Endodermal cell (in vitro differentiated cells): ENCODE data around the gene STK39. TPM values are rescaled to one million over a fixed set of nuclear protein-coding genes. Genes with fewer than 3 reads are reported as not detected.

Experiments used
- DNase-seq: peaks from one replicate; pipeline ENCODE4 v3.0.0-alpha.2; 2017
- H3K27ac ChIP-seq: 2 replicates; pipeline ENCODE4 v1.5.1; 2013; ENCODE audit warnings: mild to moderate bottlenecking, low read depth, low read length, moderate library complexity
- H3K27me3 ChIP-seq: 2 replicates; pipeline ENCODE4 v1.6.1; 2013; ENCODE audit warnings: mild to moderate bottlenecking, low read length, moderate library complexity; ENCODE audit not compliant: insufficient read depth, control insufficient read depth, poor library complexity, severe bottlenecking
- H3K36me3 ChIP-seq: 2 replicates; pipeline ENCODE4 v1.7.0; 2013; ENCODE audit warnings: mild to moderate bottlenecking, low read length, moderate library complexity; ENCODE audit not compliant: control insufficient read depth, insufficient read depth
- H3K4me1 ChIP-seq: one replicate; pipeline ENCODE4 v1.7.0; 2013; ENCODE audit warnings: low read length; ENCODE audit not compliant: control insufficient read depth, insufficient read depth
- H3K4me3 ChIP-seq: 2 replicates; pipeline ENCODE4 v1.5.1; 2013; ENCODE audit warnings: mild to moderate bottlenecking, low read length, moderate library complexity
- H3K9ac ChIP-seq: 2 replicates; pipeline ENCODE4 v1.6.1; 2013; ENCODE audit warnings: mild to moderate bottlenecking, low read length, moderate library complexity; ENCODE audit not compliant: poor library complexity, severe bottlenecking; ENCODE audit errors: extremely low read depth
- H3K9me3 ChIP-seq: 2 replicates; pipeline ENCODE4 v1.6.1; 2013; ENCODE audit warnings: mild to moderate bottlenecking, low read length, moderate library complexity; ENCODE audit not compliant: control insufficient read depth
- H3K27ac Mint-ChIP-seq: 2 replicates; pipeline ENCODE4 v1.8.0; 2020; ENCODE audit warnings: mixed read lengths
- H3K27me3 Mint-ChIP-seq: 2 replicates; pipeline ENCODE4 v1.8.0; 2021; ENCODE audit warnings: mild to moderate bottlenecking, mixed read lengths; ENCODE audit not compliant: insufficient read depth
- H3K36me3 Mint-ChIP-seq: 2 replicates; pipeline ENCODE4 v1.8.0; 2020; ENCODE audit warnings: low read depth, mixed read lengths
- H3K4me1 Mint-ChIP-seq: 2 replicates; pipeline ENCODE4 v1.8.0; 2020; ENCODE audit warnings: mixed read lengths
- H3K4me3 Mint-ChIP-seq: 2 replicates; pipeline ENCODE4 v1.8.0; 2020; ENCODE audit warnings: mild to moderate bottlenecking, moderate library complexity, mixed read lengths
- H3K9me3 Mint-ChIP-seq: 2 replicates; pipeline ENCODE4 v1.8.0; 2020; ENCODE audit warnings: mild to moderate bottlenecking, mixed read lengths
- WGBS, 2 experiments: methylation state at CpG; one replicate each; pipeline versions ENCODE4 v1.1.5 to v1.1.7; 2013; ENCODE audit warnings: missing lambda C conversion rate in 2 of 2, mixed read lengths in 1 of 2; ENCODE audit not compliant: insufficient coverage in 1 of 2, insufficient read length in 1 of 2; 5-methylcytosine and 5-hydroxymethylcytosine counted together
- total RNA-seq, 2 donors: library from RNA; stranded (reverse); fragmentation: NEBNext Ultra II Directional in 1 of 2; extraction: Animal tissue kit (Norgen Biotek cat#: 25700) in 1 of 2; gene quantifications; 2 replicates in 1 of 2; 3 replicates in 1 of 2; pipeline ENCODE4 v1.2.1, GENCODE V29; 2021
- TF ChIP-seq, protein P1 (sequence below): fragments of 200-600 bp; sonication (generic); conservative IDR thresholded peaks from 2 replicates; pipeline ENCODE4 v1.5.0; 2021; ENCODE audit warnings: antibody characterized with exemption, mild to moderate bottlenecking

The STK39 gene
- total RNA-seq, 2 donors from 2014 or later: 22.3 to 31.5 TPM

DNA sequence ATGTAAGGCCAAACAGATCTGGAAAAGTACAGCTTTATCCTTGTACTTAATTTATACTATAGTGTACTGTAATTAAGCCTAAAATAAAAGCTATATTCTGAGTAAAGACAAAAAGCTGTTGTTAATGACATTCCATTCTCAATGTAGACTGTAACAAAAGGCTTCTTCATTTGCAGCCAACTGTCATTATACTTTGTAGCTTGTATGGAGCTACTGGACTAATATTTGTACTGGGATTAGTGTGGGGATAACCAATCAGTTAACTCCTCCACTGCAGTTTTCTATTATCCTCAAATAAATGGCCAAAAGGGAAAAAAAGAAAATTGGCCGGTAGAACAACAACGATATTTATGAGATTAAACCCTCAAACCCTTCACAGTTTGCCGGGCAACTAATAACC is 66.5 kb downstream of the STK39 start:
- peaks cover 48% of the 10 kb centered on the region for H3K4me1 Mint-ChIP-seq
- Histone ChIP-seq H3K36me3 (no peaks in the 10 kb centered on the region), H3K4me1 (peaks cover 3% of the 10 kb centered on the region), H3K27ac (no peak overlapping the region), H3K4me3 (no peak overlapping the region), H3K9me3 (no peaks in the 10 kb centered on the region), H3K27me3 (no peaks in the 10 kb centered on the region), H3K9ac (no peak overlapping the region)
- TF ChIP-seq, protein P1, sequence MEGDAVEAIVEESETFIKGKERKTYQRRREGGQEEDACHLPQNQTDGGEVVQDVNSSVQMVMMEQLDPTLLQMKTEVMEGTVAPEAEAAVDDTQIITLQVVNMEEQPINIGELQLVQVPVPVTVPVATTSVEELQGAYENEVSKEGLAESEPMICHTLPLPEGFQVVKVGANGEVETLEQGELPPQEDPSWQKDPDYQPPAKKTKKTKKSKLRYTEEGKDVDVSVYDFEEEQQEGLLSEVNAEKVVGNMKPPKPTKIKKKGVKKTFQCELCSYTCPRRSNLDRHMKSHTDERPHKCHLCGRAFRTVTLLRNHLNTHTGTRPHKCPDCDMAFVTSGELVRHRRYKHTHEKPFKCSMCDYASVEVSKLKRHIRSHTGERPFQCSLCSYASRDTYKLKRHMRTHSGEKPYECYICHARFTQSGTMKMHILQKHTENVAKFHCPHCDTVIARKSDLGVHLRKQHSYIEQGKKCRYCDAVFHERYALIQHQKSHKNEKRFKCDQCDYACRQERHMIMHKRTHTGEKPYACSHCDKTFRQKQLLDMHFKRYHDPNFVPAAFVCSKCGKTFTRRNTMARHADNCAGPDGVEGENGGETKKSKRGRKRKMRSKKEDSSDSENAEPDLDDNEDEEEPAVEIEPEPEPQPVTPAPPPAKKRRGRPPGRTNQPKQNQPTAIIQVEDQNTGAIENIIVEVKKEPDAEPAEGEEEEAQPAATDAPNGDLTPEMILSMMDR: no peak
- no peaks in the 10 kb centered on the region for H3K9me3 Mint-ChIP-seq
- H3K27ac Mint-ChIP-seq: peak overlapping the region; percentile 38
- H3K27me3 Mint-ChIP-seq: no peaks in the 10 kb centered on the region
- H3K36me3 Mint-ChIP-seq: no peaks in the 10 kb centered on the region
- H3K4me3 Mint-ChIP-seq: no peak overlapping the region
- WGBS, 2 experiments: 94% methylated on average over 3 of the region's 3 CpGs; no CpG with 5 or more reads in 1 of the 2 experiments
- DNase-seq: no peak

DNA sequence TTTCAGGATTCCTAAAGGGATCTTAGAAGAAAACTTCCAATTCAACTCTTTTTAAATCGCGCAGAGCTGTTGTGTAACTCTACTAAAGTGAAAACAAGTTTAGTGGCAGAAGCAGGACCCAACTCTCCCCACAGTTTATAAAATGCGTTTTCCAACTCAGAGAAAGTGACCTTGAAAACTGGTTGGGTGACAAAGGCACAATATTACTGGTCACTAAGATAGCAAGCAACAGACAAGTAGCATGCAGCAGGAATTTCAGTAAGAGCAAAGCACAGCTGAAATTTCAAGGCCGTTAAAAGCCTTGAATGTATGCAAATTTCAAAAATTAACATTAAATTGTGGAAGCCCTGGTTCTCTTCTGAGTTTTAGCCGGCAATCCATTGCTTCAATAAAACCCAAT is 66.9 kb downstream of the STK39 start:
- Histone ChIP-seq H3K27me3 (no peaks in the 10 kb centered on the region), H3K4me3 (no peak overlapping the region), H3K9ac (no peak overlapping the region), H3K36me3 (no peaks in the 10 kb centered on the region), H3K9me3 (no peaks in the 10 kb centered on the region), H3K4me1 (peaks cover 3% of the 10 kb centered on the region), H3K27ac (no peak overlapping the region)
- no peak for DNase-seq
- Mint-ChIP-seq H3K9me3 (no peaks in the 10 kb centered on the region), H3K27me3 (no peaks in the 10 kb centered on the region), H3K27ac (peak overlapping the region; percentile 38), H3K36me3 (no peaks in the 10 kb centered on the region), H3K4me1 (peaks cover 44% of the 10 kb centered on the region), H3K4me3 (no peak overlapping the region)
- TF ChIP-seq, protein P1: no peak
- WGBS, 2 experiments: 74 to 89% methylated on average over 4 to 5 of the region's 5 CpGs

DNA sequence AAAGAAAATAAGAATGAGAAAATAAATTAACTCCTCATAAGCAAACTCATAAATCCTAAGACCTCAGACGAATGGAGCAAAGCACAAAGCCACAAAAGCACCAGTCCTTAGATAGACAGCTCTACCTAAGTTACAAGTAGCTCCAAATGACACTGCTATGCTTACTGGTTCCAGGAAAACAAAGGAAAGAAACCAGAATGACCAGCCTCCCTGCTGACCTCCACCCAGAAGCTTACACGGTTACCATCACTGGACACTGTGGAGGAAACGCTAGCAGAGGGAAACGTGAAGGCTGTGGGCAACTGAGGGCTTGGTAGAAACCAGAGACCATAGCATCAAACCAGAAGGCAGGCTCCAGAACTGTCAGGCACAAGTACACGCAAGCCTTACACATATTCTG is 67.8 kb downstream of the STK39 start:
- DNase-seq: no peak
- 95 to 100% methylated on average over 3 to 5 of the region's 5 CpGs for whole genome bisulfite sequencing, 2 experiments
- Mint-ChIP-seq H3K27me3 (no peaks in the 10 kb centered on the region), H3K36me3 (no peaks in the 10 kb centered on the region), H3K9me3 (no peaks in the 10 kb centered on the region), H3K4me1 (peaks cover 37% of the 10 kb centered on the region), H3K27ac (no peak overlapping the region), H3K4me3 (no peak overlapping the region)
- Histone ChIP-seq H3K36me3 (no peaks in the 10 kb centered on the region), H3K27me3 (no peaks in the 10 kb centered on the region), H3K4me3 (no peak overlapping the region), H3K4me1 (peaks cover 3% of the 10 kb centered on the region), H3K9ac (no peak overlapping the region), H3K27ac (no peak overlapping the region), H3K9me3 (no peaks in the 10 kb centered on the region)
- TF ChIP-seq, protein P1: no peak
